Skeletal muscle tissue (tissue), 4 donors: ENCODE data around the gene LIPT1. TPM values are rescaled to one million over a fixed set of nuclear protein-coding genes. Genes with fewer than 3 reads are reported as not detected.

Source experiments
- H3K27ac ChIP-seq: one replicate; pipeline ENCODE4 v1.7.0; 2013; ENCODE audit warnings: mild to moderate bottlenecking, low read depth, low read length, inconsistent platforms
- H3K27me3 ChIP-seq, 3 donors: one replicate each; pipeline ENCODE4 v1.7.0; 2013; ENCODE audit warnings: low read length in 3 of 3; ENCODE audit not compliant: control insufficient read depth in 3 of 3, insufficient read depth in 3 of 3
- H3K36me3 ChIP-seq, 3 donors: one replicate each; pipeline ENCODE4 v1.7.0; 2013; ENCODE audit warnings: low read length in 3 of 3; ENCODE audit not compliant: control insufficient read depth in 3 of 3, insufficient read depth in 3 of 3
- H3K4me1 ChIP-seq, 3 donors: one replicate each; pipeline ENCODE4 v1.7.0; 2013; ENCODE audit warnings: low read length in 3 of 3, mild to moderate bottlenecking in 3 of 3; ENCODE audit not compliant: control insufficient read depth in 3 of 3, insufficient read depth in 3 of 3
- H3K4me3 ChIP-seq, 3 donors: one replicate each; pipeline ENCODE4 v1.7.0; 2013; ENCODE audit warnings: low read length in 3 of 3
- H3K9ac ChIP-seq, 3 donors: one replicate each; pipeline ENCODE4 v1.7.0; 2013; ENCODE audit warnings: low read length in 3 of 3, mild to moderate bottlenecking in 3 of 3, moderate library complexity in 2 of 3, low read depth in 1 of 3
- H3K9me3 ChIP-seq, 3 donors: one replicate each; pipeline ENCODE4 v1.7.0; 2013; ENCODE audit warnings: low read length in 3 of 3; ENCODE audit not compliant: control insufficient read depth in 3 of 3
- total RNA-seq: library from RNA; depleted of rRNA; stranded (reverse); fragments of >200 nt; gene quantifications from one replicate; pipeline ENCODE4 v1.2.3, GENCODE V29; 2014
- donor health status: Osteomylitis.

The LIPT1 gene
- total RNA-seq, 1 donor from 2014 or later: 6.8 TPM

DNA sequence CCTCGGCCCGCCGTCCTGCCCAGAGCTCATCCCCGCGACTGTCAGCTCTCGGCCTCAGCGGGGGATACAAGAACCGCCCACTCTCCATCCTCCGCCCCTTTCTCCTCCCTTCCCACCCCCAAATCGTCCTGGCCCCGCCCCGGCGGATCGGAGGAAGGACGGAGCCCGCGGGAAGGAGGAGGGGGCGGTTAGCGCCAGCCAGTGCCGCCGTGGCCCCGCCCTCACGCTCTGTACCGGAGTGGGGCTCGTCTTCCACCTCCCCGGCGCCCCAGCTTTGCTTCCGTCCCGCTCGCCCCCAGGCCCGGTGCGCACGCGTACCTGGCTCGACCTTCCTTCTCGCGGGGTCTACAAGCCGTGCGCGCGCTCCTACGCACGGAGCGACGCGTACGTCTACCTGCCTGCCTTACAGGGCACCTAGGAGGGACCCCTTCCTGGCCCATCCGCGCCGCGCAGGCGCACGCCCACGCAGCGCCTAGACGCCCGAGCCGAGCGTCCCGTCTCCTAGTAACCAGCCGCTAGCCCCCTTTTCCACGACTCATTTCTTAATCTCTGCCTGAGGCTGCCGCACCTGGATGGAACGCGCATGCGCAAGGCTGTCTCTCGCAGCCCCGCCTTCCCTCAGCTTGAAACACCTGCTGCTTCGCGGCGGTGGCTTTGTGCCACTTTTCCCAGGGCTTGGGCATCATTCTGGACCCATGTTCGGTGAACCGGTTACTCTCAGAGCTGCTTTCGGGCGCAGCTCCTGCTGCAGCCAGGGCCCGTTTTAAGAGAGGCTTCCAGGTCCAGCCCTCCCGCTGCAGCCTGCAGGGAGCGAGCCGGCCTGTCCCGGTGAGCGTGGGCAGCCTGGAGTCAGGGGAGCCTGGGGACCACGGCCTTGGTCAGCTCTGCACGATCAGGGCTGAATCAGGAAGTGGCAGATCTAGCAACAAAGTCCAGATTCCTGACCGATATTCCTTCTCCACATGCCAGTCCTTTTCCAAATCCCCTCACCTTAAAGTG is 13.4 kb upstream of the LIPT1 start, which contains the start of gene C2orf15:
TSS of gene C2orf15 (plus strand) at position 598 of the 999 bp plus-strand sequence. CDS start 8,852 bp downstream, outside the sequence.
- H3K36me3 ChIP-seq: no peaks in the 10 kb centered on the region
- H3K9ac ChIP-seq: peak within 1 kb of the TSS; percentile 71 to 82 (median 74)

DNA sequence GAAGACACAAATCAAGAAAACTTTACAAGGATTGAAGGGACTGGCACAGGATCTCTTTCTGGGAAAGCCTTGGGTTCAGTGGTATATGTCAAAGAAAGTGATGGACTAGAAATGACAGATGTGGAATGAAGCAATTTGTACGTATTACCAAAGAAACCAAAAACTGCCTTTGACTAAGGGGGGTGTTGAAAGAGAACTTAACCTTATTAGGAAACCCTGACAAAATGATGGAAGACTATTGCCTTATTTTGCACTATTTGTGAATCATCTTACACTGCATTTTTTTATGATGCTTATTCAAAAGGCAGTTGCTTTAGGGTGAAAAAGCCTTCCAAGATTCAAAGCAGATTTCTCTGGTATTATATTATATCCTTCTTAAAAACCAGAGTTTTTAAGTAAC is 4.1 kb upstream of the LIPT1 start:
- no peak overlapping the region for H3K27ac ChIP-seq
- no peak overlapping the region for H3K4me3 ChIP-seq
- H3K9me3 ChIP-seq: no peaks in the 10 kb centered on the region
- H3K4me1 ChIP-seq: peaks cover 6 to 26% (median 11%) of the 10 kb centered on the region in 3 donors
- H3K27me3 ChIP-seq: no peaks in the 10 kb centered on the region
- H3K36me3 ChIP-seq: no peaks in the 10 kb centered on the region
- no peak overlapping the region for H3K9ac ChIP-seq

More for the DNA sequence above, 13.4 kb upstream of the LIPT1 start, which contains the start of gene C2orf15:
- H3K27me3 ChIP-seq: no peaks in the 10 kb centered on the region
- peaks cover 3 to 15% (median 8%) of the 10 kb centered on the region in 3 donors for H3K4me1 ChIP-seq
- H3K4me3 ChIP-seq: peak within 1 kb of the TSS; percentile 80 to 92 (median 85)
- peak within 1 kb of the TSS; percentile 46 for H3K27ac ChIP-seq
- H3K9me3 ChIP-seq: no peaks in the 10 kb centered on the region

DNA sequence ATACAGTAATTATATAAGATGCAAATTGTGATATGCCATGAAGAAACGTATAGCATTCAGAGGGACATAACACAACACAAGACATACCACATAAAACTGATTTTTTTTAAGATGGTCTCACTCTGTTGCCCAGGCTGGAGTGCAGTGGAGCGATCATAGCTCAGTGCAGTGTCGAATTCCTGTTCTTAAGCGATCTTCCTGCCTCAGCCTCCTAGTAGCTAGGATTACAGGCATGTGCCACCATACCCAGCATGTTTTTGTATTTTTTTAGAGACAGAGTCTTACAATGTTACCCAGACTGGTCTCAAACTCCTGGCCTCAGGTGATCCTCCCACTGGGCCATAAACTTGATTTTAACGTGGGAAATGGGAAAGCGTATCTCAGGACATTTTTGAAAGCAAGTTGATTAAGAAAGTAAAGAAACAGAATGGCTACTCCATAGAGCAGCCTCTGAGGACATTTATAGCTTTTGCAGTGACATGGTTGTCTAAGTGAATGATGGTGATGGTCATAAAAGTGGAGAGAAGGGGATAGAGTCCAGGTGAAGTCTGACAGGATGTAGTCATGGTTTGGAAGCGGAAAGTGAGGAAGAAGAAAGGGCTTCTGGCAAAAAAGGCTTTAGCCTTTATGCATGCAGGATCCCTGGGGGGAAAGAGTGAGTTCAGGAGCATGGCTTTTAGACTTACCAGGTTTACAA is 2.4 kb upstream of the LIPT1 start:
- no peak overlapping the region for H3K4me3 ChIP-seq
- H3K27ac ChIP-seq: no peak overlapping the region

GRCh38 chr2:99153921-99154604 is 704 bp upstream of the LIPT1 start:
- H3K4me3 ChIP-seq: peak overlapping the region; percentile 97 to 99 (median 97)
- H3K27me3 ChIP-seq: no peaks in the 10 kb centered on the region
- peaks cover 7 to 19% (median 16%) of the 10 kb centered on the region in 3 donors for H3K36me3 ChIP-seq
- peak overlapping the region; percentile 96 for H3K27ac ChIP-seq
- H3K9me3 ChIP-seq: no peaks in the 10 kb centered on the region
- H3K9ac ChIP-seq: peak overlapping the region; percentile 81 to 94 (median 92)
- H3K4me1 ChIP-seq: peaks cover 10 to 30% (median 15%) of the 10 kb centered on the region in 3 donors

More for the DNA sequence above, 2.4 kb upstream of the LIPT1 start:
- H3K9ac ChIP-seq: no peak overlapping the region
- H3K36me3 ChIP-seq: peaks cover 4 to 8% (median 7%) of the 10 kb centered on the region in 3 donors
- no peaks in the 10 kb centered on the region for H3K9me3 ChIP-seq
- H3K4me1 ChIP-seq: peaks cover 10 to 30% (median 15%) of the 10 kb centered on the region in 3 donors
- H3K27me3 ChIP-seq: no peaks in the 10 kb centered on the region

DNA sequence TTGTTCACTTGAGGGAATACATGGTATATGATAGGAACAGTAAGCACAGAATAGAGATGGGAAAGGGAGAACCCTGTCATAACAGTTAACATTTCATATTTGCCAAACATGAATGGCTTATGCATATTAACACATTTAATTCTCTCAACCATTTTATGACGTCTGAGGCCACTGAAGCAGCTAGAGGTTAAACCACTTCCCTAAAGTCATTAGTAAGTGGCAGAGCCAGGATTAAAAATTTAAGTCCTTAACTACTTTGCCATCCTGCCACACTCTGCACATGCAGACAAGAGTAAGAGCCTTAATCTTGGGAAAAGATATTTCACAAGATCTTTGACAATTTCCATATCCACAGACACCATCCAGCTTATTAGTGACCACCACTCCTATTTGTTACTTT is 2.1 kb downstream of the LIPT1 start:
- Histone ChIP-seq H3K36me3 (peaks cover 10 to 29% (median 27%) of the 10 kb centered on the region in 3 donors), H3K27me3 (no peaks in the 10 kb centered on the region), H3K9me3 (no peaks in the 10 kb centered on the region), H3K27ac (no peak overlapping the region), H3K4me1 (peaks cover 10 to 29% (median 15%) of the 10 kb centered on the region in 3 donors), H3K9ac (no peak overlapping the region), H3K4me3 (no peak overlapping the region)

GRCh38 chr2:99158599-99158998 is 3.8 kb downstream of the LIPT1 start:
- no peak overlapping the region for H3K27ac ChIP-seq
- H3K27me3 ChIP-seq: no peaks in the 10 kb centered on the region
- peaks cover 10 to 15% (median 14%) of the 10 kb centered on the region in 3 donors for H3K4me1 ChIP-seq
- no peak overlapping the region for H3K4me3 ChIP-seq
- H3K9me3 ChIP-seq: no peaks in the 10 kb centered on the region
- peaks cover 12 to 34% (median 31%) of the 10 kb centered on the region in 3 donors for H3K36me3 ChIP-seq
- H3K9ac ChIP-seq: no peak overlapping the region

- no peak overlapping the region for H3K27ac ChIP-seq
Measured at GRCh38 chr2:99159594-99159993, 4.8 kb downstream of the LIPT1 start.

GRCh38 chr2:99166218-99166617 is 11.5 kb downstream of the LIPT1 start:
- no peaks in the 10 kb centered on the region for H3K27me3 ChIP-seq
- peaks cover 7 to 39% (median 32%) of the 10 kb centered on the region in 3 donors for H3K36me3 ChIP-seq
- H3K9ac ChIP-seq: no peak overlapping the region
- no peak overlapping the region for H3K4me3 ChIP-seq
- H3K9me3 ChIP-seq: no peaks in the 10 kb centered on the region
- H3K4me1 ChIP-seq: no peaks in the 10 kb centered on the region
- H3K27ac ChIP-seq: no peak overlapping the region

More at GRCh38 chr2:99159594-99159993, 4.8 kb downstream of the LIPT1 start:
- Histone ChIP-seq H3K36me3 (peaks cover 12 to 34% (median 31%) of the 10 kb centered on the region in 3 donors), H3K9ac (no peak overlapping the region), H3K9me3 (no peaks in the 10 kb centered on the region), H3K4me1 (peaks cover 6 to 8% (median 6%) of the 10 kb centered on the region in 3 donors), H3K4me3 (no peak overlapping the region), H3K27me3 (no peaks in the 10 kb centered on the region)

- H3K27me3 ChIP-seq: no peaks in the 10 kb centered on the region
- H3K9ac ChIP-seq: no peak overlapping the region
- no peaks in the 10 kb centered on the region for H3K9me3 ChIP-seq
- H3K4me1 ChIP-seq: no peaks in the 10 kb centered on the region
- H3K36me3 ChIP-seq: peaks cover 4 to 43% (median 28%) of the 10 kb centered on the region in 3 donors
- H3K4me3 ChIP-seq: no peak overlapping the region
- H3K27ac ChIP-seq: no peak overlapping the region
Measured at GRCh38 chr2:99169534-99169933, 14.8 kb downstream of the LIPT1 start.
